Fibroblast of skin of scalp (primary cell): Measurements from ENCODE around the gene ULBP3. TPM values are rescaled to one million over a fixed set of nuclear protein-coding genes. Genes with fewer than 3 reads are reported as not detected.

Source experiments
- DNase-seq: peaks from one replicate; pipeline ENCODE4 v3.0.0-alpha.2; 2013
- polyA plus RNA-seq, 2 experiments: library from polyadenylated mRNA; unstranded; fragments of 120-200 nt; gene quantifications; one replicate each; pipeline ENCODE4 v1.2.1, GENCODE V29; 2013; ENCODE audit not compliant: insufficient read length in 2 of 2

The ULBP3 gene
- 5.9 TPM for polyA plus RNA-seq (2013, experiment 1 of 2; ENCODE audit: insufficient read length)
- polyA plus RNA-seq (2013, experiment 2 of 2; ENCODE audit: insufficient read length): 5.2 TPM

DNA sequence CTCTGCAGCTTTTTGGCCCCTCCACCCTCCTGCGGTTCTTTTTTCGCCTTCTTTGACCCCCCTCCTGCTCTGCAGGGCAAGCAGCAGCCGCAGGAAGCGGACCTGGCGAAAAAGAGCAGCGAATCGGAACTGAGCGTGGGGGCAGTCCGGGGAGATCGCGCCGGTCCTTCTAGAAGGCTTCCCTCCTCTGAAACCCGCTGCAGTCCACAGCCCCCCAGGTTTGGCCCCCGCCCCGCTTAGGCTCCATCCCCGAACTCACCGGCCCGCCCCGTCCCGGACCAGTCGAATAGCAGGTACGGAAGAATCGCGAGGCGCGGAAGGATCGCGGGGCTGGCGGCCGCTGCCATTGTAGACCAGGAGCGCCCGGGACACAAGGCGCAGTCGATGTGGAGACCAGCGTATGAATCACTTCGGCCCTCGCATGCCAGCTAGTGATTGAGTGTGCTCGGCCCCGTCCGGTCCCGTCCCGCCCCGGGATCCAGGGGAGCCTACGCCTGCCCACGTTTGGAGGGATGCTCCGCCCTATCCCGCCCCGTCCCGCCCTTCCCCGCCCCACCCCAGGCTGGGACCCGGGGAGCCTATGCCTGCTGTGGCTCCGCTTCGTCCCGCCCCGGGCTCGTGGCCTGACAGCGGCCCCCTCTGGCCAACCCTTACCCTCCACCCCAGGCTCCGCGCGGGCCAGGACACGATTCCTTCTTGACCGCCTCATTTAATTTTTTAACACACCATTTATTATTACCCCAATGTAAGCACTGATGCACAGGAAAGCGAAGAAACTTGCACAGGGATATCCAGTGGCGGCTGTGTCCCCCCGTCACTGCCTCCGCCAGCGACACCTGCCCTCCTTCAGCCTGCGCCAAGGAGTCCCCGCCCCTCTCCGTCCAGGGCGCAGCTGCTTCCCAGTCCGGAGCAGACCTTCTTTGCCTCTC is at the start of gene ULBP3:
Gene ULBP3 (minus strand): TSS at position 402 of the 929 bp plus-strand sequence. CDS start 55 bp downstream, at position 347.
- peak; percentile 97 for DNase-seq

DNA sequence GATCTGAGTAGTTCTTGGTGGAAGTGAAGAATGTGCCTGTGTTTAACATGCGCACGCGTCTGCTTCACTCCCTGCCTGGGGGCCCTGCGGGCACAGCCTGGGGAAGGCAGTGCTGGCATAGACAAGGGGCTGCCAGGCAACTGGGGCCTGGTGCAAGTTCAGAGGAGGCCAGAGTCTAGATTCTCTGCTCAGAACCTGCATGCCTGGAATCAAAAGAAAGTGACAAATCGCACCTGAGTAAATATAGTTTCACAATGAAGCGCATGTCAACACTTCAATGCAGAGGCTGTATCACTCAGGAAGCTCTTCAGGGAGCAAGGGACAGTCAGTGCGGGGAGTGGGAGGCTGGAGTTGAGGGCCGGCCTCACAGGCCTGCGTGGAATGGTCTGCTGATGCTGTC is 49.7 kb upstream of the ULBP3 start:
- DNase-seq: no peak

DNA sequence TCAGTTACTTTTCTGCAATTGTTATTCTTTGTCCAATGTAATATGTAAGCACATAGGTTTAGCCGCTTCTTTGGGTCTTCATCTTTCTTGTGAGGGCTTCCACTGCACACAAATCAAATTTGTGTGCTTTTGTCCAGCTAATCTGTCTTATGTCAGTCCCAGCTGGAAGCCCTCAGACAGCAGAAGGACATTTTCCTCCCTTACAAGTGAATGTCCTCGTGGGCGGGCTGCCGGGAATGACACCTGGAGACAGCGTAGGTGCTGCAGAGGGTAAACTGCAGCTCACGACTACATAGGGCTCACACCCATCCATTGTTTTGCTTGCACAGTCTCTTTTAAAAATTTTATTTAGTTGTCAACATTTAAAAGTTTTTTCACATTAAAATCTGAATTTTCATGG is 49.3 kb upstream of the ULBP3 start:
- DNase-seq: no peak

DNA sequence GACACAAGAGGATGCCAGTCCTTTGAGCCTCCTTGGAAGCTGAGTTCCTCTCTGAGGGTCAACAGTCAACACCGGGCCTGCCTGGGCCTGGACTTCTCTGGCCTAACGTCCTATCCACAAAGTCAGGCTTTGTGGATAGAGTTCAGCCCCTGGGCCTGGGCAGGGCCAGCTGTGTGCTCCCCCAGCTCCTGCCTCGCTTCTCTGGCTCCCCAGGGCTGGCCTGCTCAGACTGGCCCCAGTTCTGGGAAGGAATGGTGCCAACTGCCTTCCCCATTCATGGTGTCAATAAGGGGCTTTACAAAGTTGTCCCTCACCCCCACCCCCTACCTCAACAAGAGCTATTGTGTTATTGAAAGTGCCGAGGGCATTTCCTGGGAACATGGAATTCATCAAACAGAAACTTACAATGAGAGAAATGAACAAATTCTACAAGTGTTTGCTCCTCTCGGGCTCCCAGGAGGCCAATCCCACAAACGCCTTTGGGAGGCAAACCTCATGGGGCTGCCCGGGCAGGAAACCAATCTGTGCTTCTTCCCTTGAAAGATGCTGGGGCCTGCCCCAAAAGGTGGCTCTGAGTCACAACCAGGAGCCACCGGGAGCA is 47.4 kb upstream of the ULBP3 start:
- no peak for DNase-seq

DNA sequence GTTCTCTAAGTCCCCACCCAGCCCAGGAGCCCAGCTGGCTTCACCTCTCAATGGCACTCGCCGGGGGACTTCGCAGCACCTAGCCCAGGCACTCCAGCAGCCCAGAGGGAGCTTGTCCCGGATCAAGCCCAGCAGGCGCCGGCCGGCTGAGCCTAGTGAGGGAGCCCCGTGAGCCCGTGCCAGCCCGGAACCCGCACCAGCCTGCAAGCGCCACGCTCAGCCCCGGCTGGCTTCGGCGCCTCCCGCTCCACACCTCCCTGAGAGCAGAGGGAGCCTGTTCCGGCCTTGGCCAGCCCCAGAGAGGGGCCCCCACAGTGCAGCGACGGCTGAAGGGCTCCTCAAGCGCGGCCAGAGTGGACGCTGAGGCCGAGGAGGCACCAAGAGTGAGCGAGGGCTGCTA is 46.8 kb upstream of the ULBP3 start:
- no peak for DNase-seq

DNA sequence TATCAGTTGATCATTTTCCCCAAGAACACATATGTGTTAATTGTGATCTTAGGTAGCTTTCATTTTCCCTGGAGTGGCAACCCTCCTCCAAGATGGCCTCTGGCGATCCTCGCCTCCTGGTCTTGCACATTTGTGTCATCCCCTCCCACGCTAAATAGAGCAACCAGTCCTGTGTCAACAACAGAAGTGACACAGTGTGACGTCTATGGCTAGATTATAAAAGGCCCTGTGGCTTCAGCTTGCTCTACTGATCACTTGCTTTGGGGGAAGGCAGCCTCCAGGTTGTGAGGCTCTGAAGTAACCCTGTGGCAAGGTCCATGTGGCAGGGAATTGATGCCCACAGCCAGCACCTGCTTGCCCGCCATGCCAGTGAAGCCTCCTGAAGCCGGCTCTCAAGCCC is 43.3 kb upstream of the ULBP3 start:
- no peak for DNase-seq

DNA sequence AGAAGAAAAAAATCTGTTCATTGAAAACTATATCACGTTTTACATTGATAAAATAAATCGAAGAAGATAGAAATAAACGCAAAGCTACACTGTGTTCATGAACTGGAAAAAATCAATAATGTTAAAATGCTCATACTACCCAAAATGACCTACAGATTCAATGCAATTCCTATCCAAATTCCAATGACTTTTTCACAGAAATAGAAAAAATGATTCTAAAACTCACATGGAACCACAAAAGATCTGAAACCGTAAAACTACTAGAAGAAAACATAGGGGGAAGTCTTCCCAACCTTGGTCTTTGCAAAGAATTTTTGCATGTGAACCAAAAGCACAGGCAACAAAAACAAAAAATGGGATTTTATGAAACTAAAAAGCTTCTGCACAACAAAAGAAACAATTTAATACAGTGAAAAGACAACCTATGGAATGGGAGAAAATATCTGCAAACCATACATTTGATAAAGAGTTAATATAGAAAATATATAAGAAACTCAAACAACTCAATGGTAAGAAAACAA is 33.9 kb upstream of the ULBP3 start:
- DNase-seq: no peak

DNA sequence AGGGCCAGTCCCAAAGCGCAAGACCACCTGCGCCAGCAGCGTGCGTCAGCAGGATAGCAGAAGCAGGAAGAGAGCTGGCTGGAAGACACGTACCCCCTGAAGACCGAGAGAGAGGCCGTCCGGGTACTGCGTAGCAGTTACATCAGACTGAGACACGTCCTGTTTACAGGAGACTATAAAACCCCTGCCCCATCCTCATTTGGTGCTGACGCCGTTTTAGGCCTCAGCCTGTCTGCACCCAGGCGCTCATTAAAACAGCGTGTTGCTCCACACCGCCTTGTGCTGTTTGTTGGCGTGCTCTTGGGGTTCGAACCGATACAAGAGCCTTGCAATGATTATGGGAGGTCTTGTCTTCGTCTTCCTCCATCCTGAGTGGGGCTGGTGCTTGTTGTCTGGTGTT is 31.8 kb upstream of the ULBP3 start:
- DNase-seq: no peak

DNA sequence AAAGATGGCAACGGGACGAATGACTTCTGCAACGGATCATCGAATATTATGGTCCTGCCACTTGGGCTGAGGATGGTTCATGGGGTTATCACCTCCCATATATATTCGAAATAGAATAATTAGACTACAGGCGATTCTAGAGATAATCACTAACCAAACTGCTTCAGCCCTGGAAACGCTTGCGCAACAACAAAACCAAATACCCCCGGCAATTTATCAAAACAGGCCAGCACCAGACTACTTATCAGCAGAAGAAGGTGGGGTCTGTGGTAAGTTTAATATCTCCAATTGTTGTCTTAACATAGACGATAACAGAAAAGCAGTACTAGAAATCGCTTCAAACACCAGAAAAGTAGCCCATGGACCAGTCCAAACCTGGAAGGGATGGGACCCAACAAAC is 31.0 kb upstream of the ULBP3 start:
- no peak for DNase-seq

DNA sequence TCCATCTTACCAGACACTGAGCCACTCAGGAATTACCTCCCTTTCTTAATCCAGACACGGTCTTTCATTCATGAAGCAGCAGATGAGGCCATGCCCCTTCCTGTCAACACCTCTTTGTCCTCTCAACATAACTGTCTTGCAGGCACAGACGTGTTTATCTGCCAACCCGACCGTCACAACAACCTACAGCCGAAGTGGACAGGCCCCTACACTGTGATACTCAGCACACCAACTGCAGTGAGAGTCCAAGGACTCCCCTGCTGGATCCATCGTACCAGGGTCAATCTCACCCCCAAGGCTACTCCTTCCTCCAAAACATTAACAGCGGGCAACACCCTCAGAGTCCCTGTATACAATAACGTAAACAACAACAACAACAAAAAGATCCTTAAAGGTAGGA is 30.6 kb upstream of the ULBP3 start:
- no peak for DNase-seq

DNA sequence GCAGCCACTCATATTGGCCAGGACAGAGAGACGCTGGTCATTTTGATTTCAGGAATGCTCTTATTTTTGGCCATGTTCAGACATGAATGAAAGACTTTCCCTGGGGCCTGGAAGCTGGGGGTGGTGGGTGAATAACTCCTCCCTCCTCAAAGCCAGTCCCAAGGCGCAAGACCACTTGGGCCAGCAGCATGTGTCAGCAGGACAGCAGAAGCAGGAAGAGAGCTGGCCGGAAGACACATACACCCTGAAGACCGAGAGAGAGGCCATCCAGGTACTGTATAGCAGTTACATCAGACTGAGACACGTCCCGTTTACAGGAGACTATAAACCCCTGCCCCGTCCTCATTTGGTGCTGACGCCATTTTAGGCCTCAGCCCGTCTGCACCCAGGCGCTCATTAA is 29.2 kb upstream of the ULBP3 start:
- no peak for DNase-seq

DNA sequence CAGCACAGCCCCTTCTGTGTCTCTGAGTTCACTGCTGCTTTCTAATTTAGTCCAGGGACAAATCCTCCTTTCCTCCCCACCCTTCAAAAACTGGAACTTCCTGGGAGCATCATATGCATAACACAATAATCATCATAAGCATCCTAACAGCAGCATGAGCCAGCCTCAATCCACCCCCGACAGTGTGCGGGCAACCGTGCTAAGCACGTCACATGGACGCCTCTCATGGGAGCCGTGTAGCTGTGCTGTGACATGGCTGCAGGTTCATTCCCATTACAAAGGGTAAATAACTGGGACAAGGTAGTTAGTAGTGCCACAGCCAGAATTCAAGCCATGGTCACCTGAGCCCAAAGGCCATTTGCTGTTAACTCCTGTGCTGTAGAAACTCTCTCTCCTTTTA is 24.5 kb upstream of the ULBP3 start:
- peak; percentile 23 for DNase-seq

DNA sequence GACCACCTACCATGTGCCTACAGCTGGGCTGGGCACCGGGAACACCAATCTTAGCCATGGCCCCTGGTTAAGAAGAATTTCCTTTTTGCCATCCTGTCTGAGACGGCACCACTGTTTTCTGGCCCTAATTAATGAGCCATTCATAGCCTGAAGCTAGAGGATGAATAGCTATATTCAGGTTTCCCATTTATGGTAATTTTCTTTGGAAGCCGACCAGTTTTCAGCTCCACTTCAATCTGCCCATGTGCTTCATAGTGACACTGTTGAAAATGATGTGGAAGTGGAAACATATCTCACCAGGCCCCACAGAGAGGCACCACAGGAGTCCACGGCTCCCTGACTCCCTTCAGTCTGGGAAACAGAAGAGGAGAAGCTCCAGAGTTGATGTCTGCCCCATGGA is 22.6 kb upstream of the ULBP3 start:
- DNase-seq: peak; percentile 84

DNA sequence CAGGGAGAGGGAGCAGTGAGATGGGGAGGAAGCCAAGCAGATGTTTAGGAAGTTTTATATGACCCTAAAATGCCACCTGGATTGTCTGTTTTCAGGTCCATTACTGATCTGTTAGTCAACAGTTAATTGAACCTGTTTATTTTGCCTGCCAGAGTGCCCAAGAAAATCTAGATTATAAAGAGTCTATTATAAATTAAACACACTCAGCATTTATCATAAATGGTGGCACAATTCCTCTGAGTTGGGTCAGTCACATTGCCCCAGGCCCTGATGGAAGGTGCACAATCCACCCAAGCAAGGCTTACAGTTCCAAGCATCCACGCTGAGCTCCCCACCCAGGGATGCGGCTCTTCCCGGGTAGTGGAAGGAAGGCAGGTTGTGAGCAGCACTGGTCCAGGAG is 21.4 kb upstream of the ULBP3 start:
- no peak for DNase-seq

DNA sequence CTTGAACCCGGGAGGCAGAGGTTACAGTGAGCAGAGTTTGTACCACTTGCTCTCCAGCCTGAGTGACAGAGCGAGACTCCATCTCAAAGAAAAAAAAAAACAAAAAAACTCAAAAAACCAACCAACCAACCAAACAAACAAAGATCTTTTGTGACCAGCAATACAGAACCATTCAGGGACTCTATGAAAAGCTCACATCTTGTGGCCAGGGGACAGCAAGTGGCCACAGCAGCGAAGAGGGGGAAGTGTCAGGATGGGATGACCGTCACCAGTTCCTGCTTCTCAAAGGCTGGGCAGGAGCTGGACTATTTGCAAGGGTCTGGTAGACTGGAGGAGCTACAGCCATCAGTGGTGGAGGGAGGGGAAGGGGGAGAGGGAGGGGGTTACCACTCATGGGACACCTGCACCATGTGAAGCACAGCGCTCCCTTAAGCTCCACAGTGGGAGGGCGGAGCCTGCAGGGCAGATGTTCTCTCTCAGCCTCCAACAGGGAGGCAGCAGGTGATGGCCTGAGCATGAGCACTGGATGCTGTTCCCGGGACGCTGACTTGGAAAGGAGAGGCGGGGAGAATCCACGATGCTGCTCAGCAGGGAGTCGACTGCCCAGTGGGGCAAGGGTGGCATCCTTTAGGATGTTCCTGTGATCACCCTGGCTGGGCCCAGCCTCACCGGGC is 19.7 kb upstream of the ULBP3 start:
- no peak for DNase-seq

DNA sequence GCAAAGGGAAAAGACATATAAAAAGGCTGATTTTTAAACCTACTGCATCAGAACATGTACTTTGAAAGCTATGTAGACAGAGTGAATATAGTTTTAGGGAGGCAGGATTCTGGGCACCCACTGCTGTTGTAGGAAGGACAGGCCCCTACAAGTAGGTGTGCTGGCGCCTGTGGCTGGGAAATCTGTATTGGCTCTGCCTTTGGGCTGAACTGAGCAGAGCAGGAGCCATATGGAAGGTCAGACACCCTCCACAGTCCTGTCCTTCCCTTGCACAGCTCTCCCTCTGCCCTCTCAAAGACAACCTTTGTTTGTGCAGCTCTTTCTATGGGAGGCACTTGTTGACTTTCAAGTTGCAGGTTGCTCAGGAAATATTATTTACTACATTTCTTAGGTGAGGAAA is 18.4 kb upstream of the ULBP3 start:
- no peak for DNase-seq

DNA sequence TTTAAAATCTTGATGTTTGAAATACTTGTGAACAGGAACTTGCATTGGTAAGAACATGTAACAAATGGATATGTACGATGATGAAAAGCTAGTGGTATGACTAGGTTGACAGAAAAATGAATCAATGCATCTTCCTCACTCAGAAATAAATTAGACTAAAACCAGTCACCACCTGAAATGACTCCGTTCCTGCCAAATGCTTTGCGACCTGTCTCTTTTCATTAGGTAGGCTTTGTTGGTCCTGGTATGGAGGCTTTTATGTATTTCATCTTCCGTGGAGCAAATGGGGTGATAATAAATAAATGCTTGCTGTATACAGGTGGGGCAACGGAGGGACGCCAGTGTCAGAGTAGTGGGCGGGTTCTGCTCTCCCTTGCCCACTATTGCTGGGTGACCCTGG is 17.1 kb upstream of the ULBP3 start:
- DNase-seq: no peak

DNA sequence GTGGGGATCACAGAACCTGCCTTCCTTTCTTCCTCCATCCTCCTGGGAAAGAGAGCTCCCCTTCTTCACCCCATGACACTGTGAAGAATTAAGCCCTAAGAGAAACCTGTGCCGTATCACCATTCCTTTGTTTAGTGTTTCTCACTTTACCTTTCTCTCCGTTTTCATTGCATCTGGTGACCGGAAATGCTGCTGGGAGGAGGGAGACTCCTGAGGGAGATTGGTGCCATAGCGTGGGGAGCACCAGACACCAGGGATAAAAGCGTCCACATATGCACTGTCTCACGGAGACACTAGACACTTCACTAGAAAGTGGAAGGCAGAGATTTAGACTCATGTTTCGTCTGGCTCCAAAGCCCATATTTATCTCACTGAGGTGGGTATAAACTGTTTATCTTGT is 15.5 kb upstream of the ULBP3 start:
- no peak for DNase-seq

DNA sequence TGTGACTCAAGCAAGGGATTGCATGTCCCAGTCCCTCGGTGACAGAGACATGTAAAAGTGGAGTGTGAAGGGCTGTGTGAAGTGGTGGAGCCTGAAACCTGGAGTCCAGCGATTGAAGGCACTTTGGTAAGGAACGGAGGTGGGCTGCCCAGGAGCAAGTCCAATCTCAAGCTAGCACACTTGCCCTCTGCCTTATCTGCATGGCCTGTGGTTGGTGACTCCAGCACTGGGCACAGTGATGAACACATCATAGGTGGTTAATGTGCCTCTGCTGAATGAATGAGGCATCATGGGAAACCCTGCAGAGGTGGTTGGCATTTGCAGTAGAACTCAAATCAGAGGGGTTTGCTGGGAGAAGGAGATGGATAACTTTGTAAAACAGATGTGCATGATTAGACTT is 14.9 kb upstream of the ULBP3 start:
- no peak for DNase-seq

DNA sequence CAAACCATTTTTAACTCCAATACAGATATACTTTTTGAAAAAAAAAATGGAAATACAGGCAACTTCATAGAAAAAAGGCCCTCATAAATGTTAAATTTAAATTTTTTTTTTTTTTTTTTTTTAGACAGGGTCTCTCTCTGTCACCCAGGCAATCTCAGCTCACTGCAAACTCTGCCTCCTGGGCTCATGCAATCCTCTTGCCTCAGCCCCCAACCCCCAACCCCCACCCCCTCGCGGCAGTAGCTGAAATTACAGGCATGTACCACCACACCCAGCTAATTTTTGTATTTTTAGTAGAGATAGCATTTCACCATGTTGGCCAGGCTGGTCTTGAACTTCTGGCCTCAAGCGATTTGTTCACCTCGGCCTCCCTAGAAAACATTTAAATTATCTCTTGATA is 12.8 kb upstream of the ULBP3 start:
- DNase-seq: no peak

DNA sequence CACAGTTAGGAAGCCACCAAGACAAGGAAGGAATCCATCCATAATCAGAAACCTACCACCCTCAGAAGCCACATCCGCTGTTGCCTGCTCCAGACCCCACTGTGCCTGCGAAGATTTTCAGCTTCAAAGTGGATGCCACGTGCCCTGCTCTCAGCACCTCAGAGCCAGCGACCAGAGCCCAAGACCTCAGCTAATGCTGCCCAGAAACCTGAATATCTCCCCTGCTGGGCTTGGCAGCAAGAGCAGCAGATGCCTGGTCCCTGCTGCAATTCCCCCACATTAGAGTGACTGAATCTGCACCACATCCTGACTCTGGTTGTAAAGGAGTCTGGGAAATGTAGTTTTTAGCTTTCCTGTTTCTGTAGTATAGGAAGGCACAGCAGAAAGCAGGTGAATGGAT is 10.7 kb upstream of the ULBP3 start:
- DNase-seq: peak; percentile 63

DNA sequence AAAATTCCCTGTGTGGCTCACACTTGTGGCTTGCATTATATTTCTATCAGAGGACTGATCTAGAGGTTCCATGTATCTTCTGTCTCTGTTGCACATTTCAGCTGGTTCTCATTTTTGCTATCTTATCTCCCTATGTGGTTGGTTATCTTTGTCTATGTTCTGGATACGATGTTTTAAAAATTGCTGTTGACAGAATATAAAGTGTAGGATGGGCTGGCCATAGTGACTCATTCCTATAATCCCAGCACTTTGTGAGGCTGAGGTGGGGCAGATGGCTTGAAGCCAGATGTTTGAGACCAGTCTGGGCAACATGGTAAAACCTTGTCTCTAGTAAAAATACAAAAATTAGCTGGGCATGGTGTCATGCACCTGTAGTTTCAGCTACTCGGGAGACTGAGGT is 9.9 kb upstream of the ULBP3 start:
- no peak for DNase-seq

DNA sequence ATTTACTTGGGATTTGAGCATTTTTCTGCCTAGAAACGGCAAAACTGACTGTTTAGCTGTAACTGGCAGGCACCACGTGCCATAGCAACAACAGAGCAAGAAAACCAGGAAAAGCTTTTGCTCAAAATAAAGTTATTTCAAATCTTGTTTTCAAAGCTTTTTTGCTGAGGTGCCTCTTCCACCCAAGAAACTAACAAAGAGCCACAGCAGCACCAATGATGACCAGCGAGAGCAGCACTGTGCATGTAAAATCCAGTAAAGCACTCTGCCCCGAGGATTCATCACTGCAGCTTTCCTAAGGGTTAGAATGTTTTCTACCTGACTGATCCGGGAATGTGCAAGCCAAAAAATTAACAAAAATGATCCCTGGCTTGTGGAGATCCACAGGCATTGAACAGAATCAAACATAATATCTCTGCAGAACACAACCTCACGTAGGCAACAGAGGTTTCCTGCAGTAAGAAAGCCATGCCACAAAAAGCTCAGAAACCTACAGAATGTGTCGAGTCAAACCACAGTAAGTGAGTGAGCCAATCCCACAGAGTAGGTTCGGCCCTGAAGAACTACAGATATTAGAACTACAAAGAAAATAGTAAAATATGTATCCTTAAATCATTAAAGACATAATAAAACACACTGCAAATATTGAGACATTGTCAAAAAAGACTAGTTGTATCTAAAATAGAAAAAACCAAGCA is 7.4 kb upstream of the ULBP3 start:
- DNase-seq: no peak
